A172 (cell line): ENCODE results near the gene ADAD2. TPM values are rescaled to one million over a fixed set of nuclear protein-coding genes. Genes with fewer than 3 reads are reported as not detected.
A peak's percentile ranks its signal among the peaks of the same experiment; 100 is the strongest.

Source experiments
- DNase-seq: peaks from one replicate; pipeline ENCODE4 v3.0.0-alpha.2; 2015; ENCODE audit warnings: low spot score
- total RNA-seq: library from RNA; depleted of rRNA; stranded (reverse); fragments of >200 nt; shearing (Covaris generic); gene quantifications from 2 replicates; pipeline ENCODE4 v1.2.3, GENCODE V29; 2014; rRNA removed

The ADAD2 gene
- not detected in 2 replicates for total RNA-seq

DNA sequence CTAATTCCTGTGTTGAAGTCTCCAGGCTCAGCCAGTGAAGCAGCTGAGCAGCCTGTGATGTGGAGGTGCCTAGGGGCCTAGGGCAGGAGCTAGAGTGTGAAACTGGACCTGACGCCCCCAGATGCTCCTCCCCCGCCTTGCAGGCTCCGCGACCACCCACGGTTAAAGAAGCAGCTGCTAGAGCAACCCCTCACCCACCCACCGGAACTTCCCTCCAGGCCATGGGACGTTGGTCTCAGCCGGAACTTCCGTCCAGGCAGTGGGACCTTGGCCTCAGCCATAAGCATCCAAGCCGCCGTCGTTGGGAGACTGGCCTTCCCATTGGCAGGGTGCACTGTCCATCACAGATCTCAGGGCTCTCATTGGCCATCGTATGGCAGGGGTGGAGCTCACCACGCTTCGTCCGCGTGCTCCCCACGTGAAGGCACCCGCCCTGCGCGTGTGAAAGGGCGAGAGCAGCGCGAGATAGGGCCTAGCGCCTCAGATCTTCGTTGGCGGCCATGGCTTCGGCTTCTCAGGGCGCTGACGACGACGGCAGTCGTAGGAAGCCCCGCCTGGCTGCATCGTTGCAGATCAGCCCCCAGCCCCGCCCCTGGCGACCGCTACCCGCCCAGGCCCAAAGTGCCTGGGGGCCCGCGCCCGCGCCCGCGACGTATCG lies at the start of gene ADAD2:
ADAD2 (plus strand) TSS at position 427 of the 658 bp plus-strand sequence; CDS start at position 501, 74 bp downstream.
- DNase-seq = no peak

- no peak for DNase-seq
Observed at GRCh38 chr16:84143081-84143480, 47.9 kb upstream of the ADAD2 start.

DNA sequence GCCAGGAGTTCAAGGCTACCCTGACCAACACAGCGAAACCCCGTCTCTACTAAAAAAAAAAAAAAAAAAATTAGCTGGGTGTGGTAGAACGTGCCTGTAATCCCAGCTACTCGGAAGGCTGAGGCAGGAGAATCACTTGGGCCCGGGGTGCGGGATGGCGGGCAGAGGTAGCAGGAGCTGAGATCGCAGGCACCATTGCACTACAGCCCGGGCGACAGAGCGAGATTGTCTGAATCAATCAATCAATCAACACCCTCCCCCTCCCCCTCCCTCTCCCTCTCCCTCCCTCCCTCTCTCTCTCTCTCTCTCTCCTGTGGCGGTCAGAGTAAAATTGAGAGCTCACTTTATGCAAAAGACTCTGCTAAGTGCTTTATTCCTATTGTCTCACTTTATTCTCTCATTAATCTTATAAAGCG lies 47.2 kb upstream of the ADAD2 start:
- no peak for DNase-seq

DNA sequence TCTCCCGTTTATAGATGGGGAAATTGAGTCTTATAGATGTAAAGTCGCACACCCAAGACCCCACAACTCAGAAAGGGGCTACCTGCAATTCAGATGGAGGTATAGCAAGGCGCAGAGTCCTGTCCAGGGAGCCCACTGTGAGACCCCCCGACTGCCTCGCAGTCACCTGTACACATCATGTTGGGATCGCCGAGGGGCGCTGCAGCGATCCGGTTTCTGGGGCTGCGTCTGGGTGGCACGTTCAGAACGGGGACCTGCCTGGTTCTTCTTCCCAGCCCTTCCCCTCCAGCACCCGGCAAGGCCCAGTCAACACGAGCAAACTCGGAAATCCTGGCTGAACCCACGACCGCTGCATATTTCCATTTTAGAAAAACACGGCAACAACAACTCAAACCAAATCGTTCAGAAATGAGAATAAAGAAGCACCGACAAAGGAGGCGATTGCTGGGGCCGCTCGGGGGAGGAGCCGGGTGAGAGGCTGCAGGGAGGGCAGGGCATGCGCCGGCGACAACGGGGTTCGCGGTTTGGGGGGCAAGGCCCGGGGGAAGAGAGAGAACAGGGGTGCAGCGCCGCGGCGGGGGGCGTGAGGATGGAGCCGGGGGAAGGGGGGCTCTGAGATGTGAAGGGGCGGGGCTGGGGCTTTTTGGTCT lies 46.6 kb upstream of the ADAD2 start:
- DNase-seq = no peak

DNA sequence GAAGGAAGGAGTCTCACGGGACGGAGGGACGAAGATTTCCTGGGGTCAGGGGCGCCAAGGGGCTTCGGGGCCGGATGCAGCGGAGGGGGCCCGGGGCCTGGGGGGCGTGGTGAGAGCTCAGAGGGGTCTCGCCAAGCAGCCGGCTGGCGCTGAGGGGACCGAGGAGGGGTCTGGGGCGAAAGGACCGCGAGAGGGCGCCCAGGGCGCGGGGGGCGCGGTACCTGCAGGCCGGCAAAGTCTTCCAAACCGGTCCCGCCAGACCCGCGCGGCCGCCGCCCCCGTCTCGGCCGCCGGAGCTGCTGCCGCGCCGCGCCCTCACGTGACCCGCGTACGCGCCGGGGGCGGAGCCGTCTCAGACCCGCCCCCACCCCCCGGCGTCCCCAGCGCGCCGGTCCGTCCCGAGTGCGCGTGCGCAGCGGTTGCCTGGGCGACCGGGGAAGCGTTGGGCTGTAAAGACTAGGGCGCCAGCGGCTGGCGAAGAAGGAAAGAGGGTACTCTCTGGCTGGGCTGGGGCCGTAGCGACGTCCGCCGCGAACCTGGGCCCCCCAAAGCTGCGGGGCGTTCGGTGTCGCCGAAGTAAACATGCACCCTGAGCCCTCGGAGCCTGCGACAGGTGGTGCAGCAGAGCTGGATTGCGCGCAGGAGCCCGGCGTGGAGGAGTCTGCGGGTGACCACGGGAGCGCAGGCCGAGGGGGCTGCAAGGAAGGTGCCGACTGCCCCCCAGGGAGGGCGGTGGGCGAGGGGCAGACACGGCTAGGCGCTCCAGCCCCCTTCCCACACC lies 45.9 kb upstream of the ADAD2 start, which contains the start of the genes DNAAF1 and HSDL1:
DNAAF1 (plus strand) TSS at position 450 of the 781 bp plus-strand sequence; CDS start at position 583, 133 bp downstream.
HSDL1 (minus strand) TSS at position 319 of the 781 bp plus-strand sequence. CDS start 13,856 bp downstream, outside the sequence.
- DNase-seq = peak; percentile 61

GRCh38 chr16:84150926-84151325 lies 40.0 kb upstream of the ADAD2 start:
- no peak for DNase-seq

- DNase-seq = no peak
Observed at GRCh38 chr16:84153660-84154214, 37.2 kb upstream of the ADAD2 start.

- DNase-seq = no peak
Observed at GRCh38 chr16:84155226-84155625, 35.7 kb upstream of the ADAD2 start.

DNA sequence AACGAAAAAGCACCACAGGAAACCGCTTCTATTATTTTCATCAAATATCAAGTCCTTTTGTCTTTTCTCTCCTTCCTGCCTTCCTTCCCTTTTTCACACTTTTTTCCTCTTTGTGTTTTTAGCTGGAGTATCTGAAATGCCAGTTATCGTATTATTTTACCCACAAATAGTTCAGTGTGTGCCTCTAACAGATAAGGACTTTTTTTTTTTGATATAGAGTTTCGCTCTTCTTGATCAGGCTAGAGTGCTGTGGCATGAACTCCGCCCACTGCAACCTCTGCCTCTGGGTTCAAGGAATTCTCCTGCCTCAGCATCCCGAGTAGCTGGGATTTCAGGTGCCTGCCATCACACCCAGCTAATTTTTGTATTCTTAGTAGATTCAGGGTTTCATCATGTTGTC lies 35.2 kb upstream of the ADAD2 start:
- DNase-seq = no peak

DNA sequence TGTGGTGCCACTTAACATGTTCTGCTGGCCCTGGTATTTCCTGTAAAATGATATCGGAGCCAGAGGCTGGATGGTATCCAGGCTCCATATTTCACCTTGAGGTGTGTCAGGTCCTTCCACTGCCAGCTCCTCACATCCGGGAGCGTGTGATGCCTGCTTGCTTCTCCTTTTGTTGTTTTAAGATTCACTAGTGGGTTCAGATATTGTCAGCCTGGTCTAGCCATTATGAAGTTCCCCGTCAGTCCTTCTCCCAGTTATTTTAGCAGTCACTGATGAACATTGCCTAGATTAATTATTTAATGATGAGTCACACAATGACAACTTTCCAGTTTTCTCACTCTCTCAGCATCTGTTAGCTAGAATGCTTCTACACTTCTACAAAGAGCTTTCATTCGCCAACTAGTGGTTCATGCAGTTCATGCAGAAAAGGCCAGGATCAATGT lies 34.6 kb upstream of the ADAD2 start:
- peak; percentile 54 for DNase-seq

- DNase-seq = no peak
Observed at GRCh38 chr16:84159007-84159406, 31.9 kb upstream of the ADAD2 start.

DNA sequence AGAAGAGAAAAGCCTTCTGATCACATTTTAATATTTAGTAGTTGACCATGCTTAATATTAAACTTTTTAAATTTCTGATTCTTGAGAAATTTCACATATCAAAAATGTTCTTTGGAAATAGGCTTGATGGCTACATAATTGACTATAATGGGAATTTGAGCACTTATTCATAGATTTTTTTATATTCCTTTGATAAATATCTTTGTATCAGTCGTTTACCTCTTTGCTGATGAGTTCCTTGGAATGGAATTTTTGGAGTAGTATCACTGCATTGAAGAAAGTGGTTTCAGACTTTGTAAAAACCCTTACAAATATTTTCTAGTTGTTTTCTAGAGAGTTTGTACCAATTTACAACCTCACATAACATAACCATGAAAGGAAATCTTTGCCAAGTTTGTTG lies 31.2 kb upstream of the ADAD2 start:
- no peak for DNase-seq

DNA sequence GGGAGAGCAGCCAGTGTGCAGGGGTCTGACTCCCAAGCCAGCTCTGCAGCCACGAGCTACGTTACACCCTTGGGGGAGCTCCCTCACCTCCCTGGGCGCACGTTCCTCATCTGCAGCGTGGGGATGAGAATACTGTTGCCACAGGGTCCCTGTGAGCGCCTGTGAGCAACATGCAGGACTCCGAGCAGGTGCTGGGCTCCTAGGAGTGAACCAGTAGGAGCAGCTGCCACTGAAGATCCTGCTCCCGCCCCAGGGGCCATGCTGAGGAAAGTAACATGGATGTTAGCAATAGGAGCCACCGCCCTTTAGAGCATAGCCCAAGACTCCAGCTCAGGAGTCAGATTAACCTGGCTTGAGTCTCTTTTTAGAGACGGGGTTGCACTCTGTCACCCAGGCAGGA lies 29.9 kb upstream of the ADAD2 start:
- no peak for DNase-seq

DNA sequence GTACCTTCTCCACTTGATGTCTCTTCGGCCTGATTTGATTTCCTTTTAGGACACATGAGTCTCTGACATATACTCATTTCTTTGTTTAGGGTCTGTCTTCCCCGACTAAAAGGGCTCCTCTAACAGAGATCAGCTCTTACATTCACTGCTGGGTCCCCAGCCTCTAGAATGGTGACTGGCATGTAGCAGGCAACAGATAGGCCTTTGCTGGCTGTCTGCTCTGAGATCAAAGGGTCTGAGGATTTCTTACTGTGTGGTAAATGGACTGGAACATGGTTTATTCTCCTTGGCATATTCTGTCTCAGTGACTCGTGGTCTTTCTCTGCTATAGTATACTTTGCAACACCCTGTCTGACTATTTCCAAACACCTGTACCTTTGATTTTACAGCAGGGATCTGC lies 29.2 kb upstream of the ADAD2 start:
- DNase-seq = no peak

DNA sequence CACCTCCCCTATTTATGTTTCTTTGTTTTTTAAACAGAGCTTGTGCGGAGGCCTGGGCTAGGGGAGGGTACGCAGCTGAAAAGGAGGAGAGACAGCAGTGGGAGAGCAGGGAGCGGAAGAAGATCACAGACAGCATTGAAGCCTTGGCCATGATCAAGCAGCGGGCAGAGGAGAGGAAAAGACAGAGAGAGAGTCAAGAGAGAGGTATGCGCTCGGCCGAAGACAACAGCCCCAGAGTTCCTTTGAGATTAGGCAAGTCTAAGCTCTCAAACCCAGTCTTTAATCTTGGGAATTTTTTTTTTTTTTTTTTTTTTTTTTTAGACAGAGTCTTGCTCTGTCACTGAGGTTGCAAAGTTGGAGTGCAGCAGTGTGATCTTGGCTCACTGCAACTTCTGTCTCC lies 25.2 kb upstream of the ADAD2 start:
- DNase-seq = no peak

GRCh38 chr16:84166796-84167695 lies 23.9 kb upstream of the ADAD2 start:
- DNase-seq = no peak

DNA sequence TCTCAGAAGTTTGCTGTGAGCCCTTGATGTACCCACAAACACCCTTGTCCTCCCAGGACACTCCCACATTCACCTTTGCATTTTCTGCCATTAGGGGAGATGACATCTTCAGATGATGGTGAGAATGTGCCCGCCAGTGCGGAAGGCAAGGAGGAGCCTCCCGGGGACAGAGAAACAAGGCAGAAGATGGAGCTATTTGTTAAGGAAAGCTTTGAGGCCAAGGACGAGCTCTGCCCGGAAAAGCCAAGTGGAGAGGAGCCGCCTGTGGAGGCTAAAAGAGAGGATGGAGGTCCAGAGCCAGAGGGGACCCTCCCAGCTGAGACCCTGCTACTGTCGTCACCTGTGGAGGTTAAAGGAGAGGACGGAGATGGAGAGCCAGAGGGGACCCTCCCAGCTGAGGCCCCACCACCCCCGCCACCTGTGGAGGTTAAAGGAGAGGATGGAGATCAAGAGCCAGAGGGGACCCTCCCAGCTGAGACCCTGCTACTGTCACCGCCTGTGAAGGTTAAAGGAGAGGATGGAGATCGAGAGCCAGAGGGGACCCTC lies 21.1 kb upstream of the ADAD2 start:
- no peak for DNase-seq

DNA sequence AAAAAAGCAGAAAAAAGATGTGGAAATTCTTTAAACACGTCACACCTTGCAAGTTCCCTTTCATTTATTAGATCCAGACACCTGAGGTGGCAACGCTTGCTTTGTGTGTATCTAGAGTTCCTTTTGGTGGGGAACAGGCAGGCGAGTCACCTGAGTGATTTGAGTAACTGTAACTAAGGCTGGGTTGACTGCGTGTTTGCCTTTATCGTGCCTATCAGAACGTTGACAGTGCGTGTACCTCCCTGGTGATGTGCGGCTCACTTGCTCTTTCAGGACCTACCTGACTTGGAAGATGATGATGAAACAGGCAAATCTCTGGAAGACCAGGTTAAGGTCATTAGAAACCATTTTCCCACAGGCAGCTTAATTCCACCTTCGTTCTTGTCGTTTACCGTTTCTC lies 16.6 kb upstream of the ADAD2 start:
- no peak for DNase-seq

GRCh38 chr16:84175350-84176081 lies 15.4 kb upstream of the ADAD2 start:
- no peak for DNase-seq
